Liver (tissue), 9 donors: Measurements from ENCODE around the gene ADGRG3. TPM values are rescaled to one million over a fixed set of nuclear protein-coding genes. Genes with fewer than 3 reads are reported as not detected.

ENCODE experiments used
- DNase-seq: peaks from one replicate; pipeline ENCODE4 v3.0.0-alpha.2; 2017; ENCODE audit warnings: low spot score
- H3K27ac ChIP-seq, 2 donors: one replicate each; pipeline ENCODE4 v1.7.0; 2013; ENCODE audit warnings: inconsistent platforms in 2 of 2, low read length in 2 of 2, control low read depth in 1 of 2, low read depth in 1 of 2, mild to moderate bottlenecking in 1 of 2
- H3K27me3 ChIP-seq, 4 donors: one replicate each; pipeline versions ENCODE4 v1.6.1 to v1.7.0; 2013; ENCODE audit warnings: low read length in 3 of 4, inconsistent platforms in 1 of 4, mild to moderate bottlenecking in 1 of 4, moderate library complexity in 1 of 4; ENCODE audit not compliant: control insufficient read depth in 4 of 4, insufficient read depth in 4 of 4
- H3K36me3 ChIP-seq, 4 donors: one replicate each; pipeline versions ENCODE4 v1.6.1 to v1.7.0; 2013; ENCODE audit warnings: low read length in 3 of 4, mild to moderate bottlenecking in 3 of 4, low read depth in 1 of 4, moderate library complexity in 1 of 4; ENCODE audit not compliant: control insufficient read depth in 4 of 4, insufficient read depth in 3 of 4
- H3K4me1 ChIP-seq, 4 donors: one replicate each; pipeline versions ENCODE4 v1.6.1 to v1.7.0; 2013; ENCODE audit warnings: low read length in 3 of 4, mild to moderate bottlenecking in 3 of 4, moderate library complexity in 1 of 4; ENCODE audit not compliant: control insufficient read depth in 4 of 4, insufficient read depth in 4 of 4
- H3K4me3 ChIP-seq, 3 donors: one replicate each; pipeline versions ENCODE4 v1.6.1 to v1.7.0; 2013; ENCODE audit warnings: low read length in 3 of 3, control low read depth in 1 of 3, low read depth in 1 of 3, mild to moderate bottlenecking in 1 of 3
- H3K9ac ChIP-seq, 2 donors: one replicate each; pipeline ENCODE4 v1.7.0; 2013; ENCODE audit warnings: low read length in 2 of 2, mild to moderate bottlenecking in 2 of 2, moderate library complexity in 2 of 2, control low read depth in 1 of 2, low read depth in 1 of 2
- H3K9me3 ChIP-seq, 4 donors: one replicate each; pipeline versions ENCODE4 v1.6.1 to v1.7.0; 2013; ENCODE audit warnings: low read length in 3 of 4; ENCODE audit not compliant: control insufficient read depth in 4 of 4
- CTCF ChIP-seq: fragments of 150-350 bp; IDR thresholded peaks from 2 replicates; pipeline ENCODE4 v1.5.1; 2017; ENCODE audit warnings: improper control_type of control experiment, low read depth, low read length; ENCODE audit not compliant: missing input control
- EGR1 ChIP-seq, 2 donors: IDR thresholded peaks; 2 replicates each; pipeline ENCODE4 v1.6.1; 2016 to 2018; ENCODE audit warnings: antibody characterized with exemption in 2 of 2, low read depth in 2 of 2
- HNF4A ChIP-seq, 2 donors: conservative IDR thresholded peaks; 2 replicates each; pipeline ENCODE4 v1.6.1; 2016; ENCODE audit warnings: antibody characterized with exemption in 2 of 2, mild to moderate bottlenecking in 2 of 2
- HNF4G ChIP-seq: IDR thresholded peaks from 2 replicates; pipeline ENCODE4 v1.6.1; 2016; ENCODE audit warnings: antibody characterized with exemption
- JUND ChIP-seq, 2 donors: IDR thresholded peaks; 2 replicates each; pipeline ENCODE4 v1.6.1; 2016; ENCODE audit warnings: antibody characterized with exemption in 2 of 2
- NR2F2 ChIP-seq: IDR thresholded peaks from 2 replicates; pipeline ENCODE4 v1.6.1; 2016; ENCODE audit warnings: antibody characterized with exemption
- RAD21 ChIP-seq, 2 donors: IDR thresholded peaks; 2 replicates each; pipeline ENCODE4 v1.6.1; 2016; ENCODE audit warnings: antibody characterized with exemption in 2 of 2, mild to moderate bottlenecking in 2 of 2
- RXRA ChIP-seq, 2 donors: IDR thresholded peaks; 2 replicates each; pipeline ENCODE4 v1.6.1; 2017 to 2018; ENCODE audit warnings: antibody characterized with exemption in 2 of 2, mild to moderate bottlenecking in 1 of 2
- YY1 ChIP-seq: IDR thresholded peaks from 2 replicates; pipeline ENCODE4 v1.6.1; 2016; ENCODE audit warnings: antibody characterized with exemption, mild to moderate bottlenecking
- WGBS: extraction: QIAGEN DNeasy Blood & Tissue Kit; methylation state at CpG from one replicate; pipeline ENCODE4 v1.1.7; 2013; 5-methylcytosine and 5-hydroxymethylcytosine counted together
- polyA plus RNA-seq, 2 donors: library from polyadenylated mRNA; stranded (reverse) in 1 of 2; unstranded in 1 of 2; fragments of 200-250 nt in 1 of 2; fragments of >200 nt in 1 of 2; fragmentation: Nextera tagmentation in 1 of 2; extraction: Ambion mirVana in 1 of 2; gene quantifications; one replicate each; pipeline versions ENCODE4 v1.2.1 to v1.2.3, GENCODE V29; 2013 to 2015
- total RNA-seq, 2 donors: library from RNA; depleted of rRNA; stranded (reverse); fragments of >200 nt; gene quantifications; one replicate each; pipeline ENCODE4 v1.2.3, GENCODE V29; 2014
- TF ChIP-seq, protein P1 (sequence below): IDR thresholded peaks from 2 replicates; pipeline ENCODE4 v1.6.1; 2016; ENCODE audit warnings: antibody characterized with exemption, mild to moderate bottlenecking
- TF ChIP-seq, protein P2 (sequence below): IDR thresholded peaks from 2 replicates; pipeline ENCODE4 v1.6.1; 2016; ENCODE audit warnings: antibody characterized with exemption
- donor health status: healthy.
- donor health status: healthy.
- donor health status: healthy.
- donor health status: healthy.
- donor health status: healthy.

Gene ADGRG3
- total and polyA plus RNA-seq, 4 donors, result 0.52 to 3.2 (median 1.0) TPM

GRCh38 chr16:57720142-57720575, 52.1 kb downstream of the ADGRG3 start:
- no peak overlapping the region for H3K27ac ChIP-seq
- TF ChIP-seq YY1 (no peak), RAD21 (IDR thresholded peaks at IDR 0.05) (peak; percentile 92 to 97), CTCF (peak; percentile 90), RXRA (IDR thresholded peaks at IDR 0.05) (peak in 1 of 2 donors; percentile 42), HNF4A (conservative IDR thresholded peaks at IDR 0.05) (peak in 1 of 2 donors; percentile 26), EGR1 (IDR thresholded peaks at IDR 0.05; ENCODE audit: low read depth in 2 of 2) (no peak)
- no peaks in the 10 kb centered on the region for H3K27me3 ChIP-seq
- peaks cover 0 to 3% (median 0%) of the 10 kb centered on the region in 4 donors for H3K4me1 ChIP-seq
- H3K36me3 ChIP-seq, result no peaks in the 10 kb centered on the region
- H3K4me3 ChIP-seq, result no peak overlapping the region
- peak; percentile 84 for DNase-seq
- 63% methylated on average over 3 of the region's 3 CpGs for WGBS
- H3K9me3 ChIP-seq, result no peaks in the 10 kb centered on the region
- H3K9ac ChIP-seq, result no peak overlapping the region

- TF ChIP-seq RXRA (IDR thresholded peaks at IDR 0.05), result no peak
- TF ChIP-seq, protein P1, sequence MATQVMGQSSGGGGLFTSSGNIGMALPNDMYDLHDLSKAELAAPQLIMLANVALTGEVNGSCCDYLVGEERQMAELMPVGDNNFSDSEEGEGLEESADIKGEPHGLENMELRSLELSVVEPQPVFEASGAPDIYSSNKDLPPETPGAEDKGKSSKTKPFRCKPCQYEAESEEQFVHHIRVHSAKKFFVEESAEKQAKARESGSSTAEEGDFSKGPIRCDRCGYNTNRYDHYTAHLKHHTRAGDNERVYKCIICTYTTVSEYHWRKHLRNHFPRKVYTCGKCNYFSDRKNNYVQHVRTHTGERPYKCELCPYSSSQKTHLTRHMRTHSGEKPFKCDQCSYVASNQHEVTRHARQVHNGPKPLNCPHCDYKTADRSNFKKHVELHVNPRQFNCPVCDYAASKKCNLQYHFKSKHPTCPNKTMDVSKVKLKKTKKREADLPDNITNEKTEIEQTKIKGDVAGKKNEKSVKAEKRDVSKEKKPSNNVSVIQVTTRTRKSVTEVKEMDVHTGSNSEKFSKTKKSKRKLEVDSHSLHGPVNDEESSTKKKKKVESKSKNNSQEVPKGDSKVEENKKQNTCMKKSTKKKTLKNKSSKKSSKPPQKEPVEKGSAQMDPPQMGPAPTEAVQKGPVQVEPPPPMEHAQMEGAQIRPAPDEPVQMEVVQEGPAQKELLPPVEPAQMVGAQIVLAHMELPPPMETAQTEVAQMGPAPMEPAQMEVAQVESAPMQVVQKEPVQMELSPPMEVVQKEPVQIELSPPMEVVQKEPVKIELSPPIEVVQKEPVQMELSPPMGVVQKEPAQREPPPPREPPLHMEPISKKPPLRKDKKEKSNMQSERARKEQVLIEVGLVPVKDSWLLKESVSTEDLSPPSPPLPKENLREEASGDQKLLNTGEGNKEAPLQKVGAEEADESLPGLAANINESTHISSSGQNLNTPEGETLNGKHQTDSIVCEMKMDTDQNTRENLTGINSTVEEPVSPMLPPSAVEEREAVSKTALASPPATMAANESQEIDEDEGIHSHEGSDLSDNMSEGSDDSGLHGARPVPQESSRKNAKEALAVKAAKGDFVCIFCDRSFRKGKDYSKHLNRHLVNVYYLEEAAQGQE, result no peak
- Histone ChIP-seq H3K4me1 (peaks cover 0 to 3% (median 0%) of the 10 kb centered on the region in 4 donors), H3K9ac (no peak overlapping the region), H3K27ac (no peak overlapping the region), H3K27me3 (no peaks in the 10 kb centered on the region), H3K9me3 (no peaks in the 10 kb centered on the region), H3K36me3 (no peaks in the 10 kb centered on the region), H3K4me3 (no peak overlapping the region)
- no peak for DNase-seq
- WGBS, result 86% methylated on average over 17 of the region's 17 CpGs
These were observed 53.5 kb downstream of the ADGRG3 start for GRCh38 chr16:57721356-57722209.

DNA sequence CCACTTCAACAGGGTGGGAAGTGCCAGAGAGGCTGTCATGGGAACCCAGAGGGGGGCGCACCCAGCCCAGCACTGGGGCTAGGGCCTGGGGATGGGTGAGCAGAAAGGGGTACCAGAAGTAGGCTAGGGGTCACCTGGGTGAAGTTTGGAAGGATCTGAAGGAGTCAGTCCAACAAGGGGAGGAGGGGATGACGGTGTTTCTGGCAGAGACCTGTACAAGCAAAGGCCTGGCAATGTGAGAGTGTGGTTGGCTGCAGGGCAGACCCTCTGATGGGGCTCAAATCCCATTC, 54.0 kb downstream of the ADGRG3 start:
- Histone ChIP-seq H3K9ac (no peak overlapping the region), H3K27me3 (no peaks in the 10 kb centered on the region), H3K4me3 (no peak overlapping the region), H3K4me1 (peaks cover 0 to 3% (median 0%) of the 10 kb centered on the region in 4 donors), H3K36me3 (no peaks in the 10 kb centered on the region), H3K9me3 (no peaks in the 10 kb centered on the region), H3K27ac (no peak overlapping the region)
- no peak for DNase-seq
- 94% methylated on average over 2 of the region's 2 CpGs for WGBS
- TF ChIP-seq RAD21 (IDR thresholded peaks at IDR 0.05) (no peak), JUND (IDR thresholded peaks at IDR 0.05) (no peak), EGR1 (IDR thresholded peaks at IDR 0.05; ENCODE audit: low read depth in 2 of 2) (no peak), CTCF (no peak), NR2F2 (no peak), HNF4G (no peak)
- TF ChIP-seq, protein P2, sequence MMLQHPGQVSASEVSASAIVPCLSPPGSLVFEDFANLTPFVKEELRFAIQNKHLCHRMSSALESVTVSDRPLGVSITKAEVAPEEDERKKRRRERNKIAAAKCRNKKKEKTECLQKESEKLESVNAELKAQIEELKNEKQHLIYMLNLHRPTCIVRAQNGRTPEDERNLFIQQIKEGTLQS, result no peak
- TF ChIP-seq, protein P1, result no peak
